GM21528 (cell line): ENCODE data around the gene RGS3.

ENCODE experiments used
- ATAC-seq: cut with Tn5 transposase; IDR thresholded peaks from one replicate; pipeline ENCODE4 v1.9.1; 2021; ENCODE audit warnings: mild to moderate bottlenecking, moderate library complexity; ENCODE audit not compliant: unreplicated experiment, low FRiP score

Gene RGS3

DNA sequence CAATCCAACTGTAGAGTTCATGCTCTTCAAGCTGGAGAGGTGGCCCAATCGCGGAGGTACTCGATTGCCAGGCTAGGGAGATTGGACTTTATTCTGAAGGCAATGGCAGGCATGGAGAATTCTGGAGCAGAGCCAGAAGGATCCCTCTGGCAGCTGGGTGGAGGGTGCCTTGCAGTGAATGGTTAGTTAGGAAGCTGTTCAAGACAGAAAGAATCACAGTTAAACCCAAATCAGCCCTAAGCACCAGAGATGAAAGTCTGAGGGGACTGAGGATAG, 182.4 kb downstream of the RGS3 start:
- ATAC-seq = no peak

DNA sequence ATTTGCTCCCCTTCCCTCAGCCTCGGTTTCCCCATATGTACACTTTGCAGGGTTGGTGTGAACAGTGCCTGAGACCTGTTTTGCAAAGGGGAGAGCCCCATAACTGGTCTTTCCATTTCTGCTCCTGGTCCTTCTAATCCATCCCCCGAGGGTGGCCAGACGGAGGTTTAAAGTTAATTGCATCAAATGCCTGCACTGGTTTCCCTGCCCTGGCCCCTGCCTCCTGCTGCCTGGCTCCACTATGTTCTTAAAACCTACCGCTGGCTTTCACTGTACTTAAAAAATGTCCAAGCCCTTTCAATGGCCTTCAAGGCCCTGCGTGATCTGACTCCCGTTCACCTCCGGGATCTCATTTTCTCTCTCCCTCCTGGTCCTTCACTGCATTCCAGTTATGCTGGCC, 183.0 kb downstream of the RGS3 start:
- ATAC-seq = no peak
